GM12878 (cell line): Measurements from ENCODE around the gene DDX54.

Experiments
- CREM ChIP-seq: IDR thresholded peaks from 2 replicates; pipeline ENCODE4 v1.6.1; 2014; ENCODE audit warnings: antibody characterized with exemption, low read depth
- EP300 ChIP-seq, 2 experiments: fragments of 150-350 bp in 1 of 2; IDR thresholded peaks; 2 replicates each; pipeline ENCODE4 v1.6.1; 2011 to 2012; ENCODE audit warnings: low read depth in 2 of 2, low read length in 2 of 2, borderline replicate concordance in 1 of 2, improper control_type of control experiment in 1 of 2, inconsistent platforms in 1 of 2; ENCODE audit not compliant: control insufficient read depth in 1 of 2
- FOXK2 ChIP-seq: fragments of 450-650 bp; IDR thresholded peaks from 2 replicates; pipeline ENCODE4 v1.6.1; 2017; ENCODE audit warnings: mild to moderate bottlenecking, moderate library complexity
- PAX8 ChIP-seq: fragments of 450-650 bp; IDR thresholded peaks from 2 replicates; pipeline ENCODE4 v1.6.1; 2017; ENCODE audit warnings: mild to moderate bottlenecking, moderate library complexity
- POLR2AphosphoS5 ChIP-seq: IDR thresholded peaks from 2 replicates; pipeline ENCODE4 v1.6.1; 2011; ENCODE audit warnings: mild to moderate bottlenecking, low read length, inconsistent platforms
- SPI1 ChIP-seq: IDR thresholded peaks from 2 replicates; pipeline ENCODE4 v1.6.1; 2011; ENCODE audit warnings: low read depth, mild to moderate bottlenecking, low read length, moderate library complexity, borderline replicate concordance; ENCODE audit not compliant: insufficient read depth
- SREBF2 ChIP-seq: IDR thresholded peaks from 2 replicates; pipeline ENCODE4 v1.6.1; 2012; ENCODE audit warnings: mild to moderate bottlenecking, low read length
- SUZ12 ChIP-seq: fragments of 200-600 bp; sonication (generic); IDR thresholded peaks from one replicate; pipeline ENCODE4 v1.6.1; 2018; ENCODE audit warnings: antibody characterized with exemption, mild to moderate bottlenecking; ENCODE audit not compliant: unreplicated experiment
- ZNF207 ChIP-seq: fragments of 450-650 bp; IDR thresholded peaks from 2 replicates; pipeline ENCODE4 v1.6.1; 2014; ENCODE audit warnings: antibody characterized with exemption, mild to moderate bottlenecking, borderline replicate concordance
- ZNF24 ChIP-seq: fragments of 450-650 bp; IDR thresholded peaks from 2 replicates; pipeline ENCODE4 v1.6.1; 2017; ENCODE audit warnings: antibody characterized with exemption, mild to moderate bottlenecking
- ZNF274 ChIP-seq: IDR thresholded peaks from one replicate; pipeline ENCODE4 v1.8.0; 2011; ENCODE audit not compliant: insufficient read length, insufficient read depth
- TF ChIP-seq, protein P1 (sequence below): fragments of 450-650 bp; IDR thresholded peaks from 2 replicates; pipeline ENCODE4 v1.6.1; 2016; ENCODE audit warnings: mild to moderate bottlenecking
- TF ChIP-seq, protein P2 (sequence below), 3 experiments: IDR thresholded peaks in 2 of 3; conservative IDR thresholded peaks in 1 of 3; 2 replicates each; pipeline ENCODE4 v1.5.1; 2011; ENCODE audit warnings: low read depth in 3 of 3, low read length in 3 of 3, mild to moderate bottlenecking in 3 of 3, control low read depth in 2 of 3, moderate library complexity in 2 of 3, inconsistent platforms in 1 of 3, mixed read lengths in 1 of 3; ENCODE audit not compliant: control insufficient read depth in 2 of 3, insufficient read depth in 1 of 3; ENCODE audit errors: extremely low read depth in 1 of 3
- TF ChIP-seq, protein P3 (sequence below): IDR thresholded peaks from 2 replicates; pipeline ENCODE4 v1.6.1; 2012; ENCODE audit warnings: mild to moderate bottlenecking, low read depth, low read length

- TF ChIP-seq SUZ12 (no peak), SPI1 (no peak), ZNF207 (no peak), ZNF24 (no peak), ZNF274 (no peak), FOXK2 (no peak), SREBF2 (no peak), EP300 (IDR thresholded peaks at IDR 0.05; ENCODE audit: borderline replicate concordance in 1 of 2, control insufficient read depth in 1 of 2, low read depth in 2 of 2, low read length in 2 of 2) (no peak), PAX8 (no peak), CREM (no peak), POLR2AphosphoS5 (no peak)
- TF ChIP-seq, protein P1, sequence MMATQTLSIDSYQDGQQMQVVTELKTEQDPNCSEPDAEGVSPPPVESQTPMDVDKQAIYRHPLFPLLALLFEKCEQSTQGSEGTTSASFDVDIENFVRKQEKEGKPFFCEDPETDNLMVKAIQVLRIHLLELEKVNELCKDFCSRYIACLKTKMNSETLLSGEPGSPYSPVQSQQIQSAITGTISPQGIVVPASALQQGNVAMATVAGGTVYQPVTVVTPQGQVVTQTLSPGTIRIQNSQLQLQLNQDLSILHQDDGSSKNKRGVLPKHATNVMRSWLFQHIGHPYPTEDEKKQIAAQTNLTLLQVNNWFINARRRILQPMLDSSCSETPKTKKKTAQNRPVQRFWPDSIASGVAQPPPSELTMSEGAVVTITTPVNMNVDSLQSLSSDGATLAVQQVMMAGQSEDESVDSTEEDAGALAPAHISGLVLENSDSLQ: no peak
- TF ChIP-seq, protein P2, sequence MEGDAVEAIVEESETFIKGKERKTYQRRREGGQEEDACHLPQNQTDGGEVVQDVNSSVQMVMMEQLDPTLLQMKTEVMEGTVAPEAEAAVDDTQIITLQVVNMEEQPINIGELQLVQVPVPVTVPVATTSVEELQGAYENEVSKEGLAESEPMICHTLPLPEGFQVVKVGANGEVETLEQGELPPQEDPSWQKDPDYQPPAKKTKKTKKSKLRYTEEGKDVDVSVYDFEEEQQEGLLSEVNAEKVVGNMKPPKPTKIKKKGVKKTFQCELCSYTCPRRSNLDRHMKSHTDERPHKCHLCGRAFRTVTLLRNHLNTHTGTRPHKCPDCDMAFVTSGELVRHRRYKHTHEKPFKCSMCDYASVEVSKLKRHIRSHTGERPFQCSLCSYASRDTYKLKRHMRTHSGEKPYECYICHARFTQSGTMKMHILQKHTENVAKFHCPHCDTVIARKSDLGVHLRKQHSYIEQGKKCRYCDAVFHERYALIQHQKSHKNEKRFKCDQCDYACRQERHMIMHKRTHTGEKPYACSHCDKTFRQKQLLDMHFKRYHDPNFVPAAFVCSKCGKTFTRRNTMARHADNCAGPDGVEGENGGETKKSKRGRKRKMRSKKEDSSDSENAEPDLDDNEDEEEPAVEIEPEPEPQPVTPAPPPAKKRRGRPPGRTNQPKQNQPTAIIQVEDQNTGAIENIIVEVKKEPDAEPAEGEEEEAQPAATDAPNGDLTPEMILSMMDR (IDR thresholded peaks at IDR 0.05 in 2 of 3, conservative IDR thresholded peaks at IDR 0.05 in 1 of 3; ENCODE audit: control insufficient read depth in 2 of 3, extremely low read depth in 1 of 3, insufficient read depth in 1 of 3, low read depth in 3 of 3, low read length in 3 of 3): no peak
- TF ChIP-seq, protein P3, sequence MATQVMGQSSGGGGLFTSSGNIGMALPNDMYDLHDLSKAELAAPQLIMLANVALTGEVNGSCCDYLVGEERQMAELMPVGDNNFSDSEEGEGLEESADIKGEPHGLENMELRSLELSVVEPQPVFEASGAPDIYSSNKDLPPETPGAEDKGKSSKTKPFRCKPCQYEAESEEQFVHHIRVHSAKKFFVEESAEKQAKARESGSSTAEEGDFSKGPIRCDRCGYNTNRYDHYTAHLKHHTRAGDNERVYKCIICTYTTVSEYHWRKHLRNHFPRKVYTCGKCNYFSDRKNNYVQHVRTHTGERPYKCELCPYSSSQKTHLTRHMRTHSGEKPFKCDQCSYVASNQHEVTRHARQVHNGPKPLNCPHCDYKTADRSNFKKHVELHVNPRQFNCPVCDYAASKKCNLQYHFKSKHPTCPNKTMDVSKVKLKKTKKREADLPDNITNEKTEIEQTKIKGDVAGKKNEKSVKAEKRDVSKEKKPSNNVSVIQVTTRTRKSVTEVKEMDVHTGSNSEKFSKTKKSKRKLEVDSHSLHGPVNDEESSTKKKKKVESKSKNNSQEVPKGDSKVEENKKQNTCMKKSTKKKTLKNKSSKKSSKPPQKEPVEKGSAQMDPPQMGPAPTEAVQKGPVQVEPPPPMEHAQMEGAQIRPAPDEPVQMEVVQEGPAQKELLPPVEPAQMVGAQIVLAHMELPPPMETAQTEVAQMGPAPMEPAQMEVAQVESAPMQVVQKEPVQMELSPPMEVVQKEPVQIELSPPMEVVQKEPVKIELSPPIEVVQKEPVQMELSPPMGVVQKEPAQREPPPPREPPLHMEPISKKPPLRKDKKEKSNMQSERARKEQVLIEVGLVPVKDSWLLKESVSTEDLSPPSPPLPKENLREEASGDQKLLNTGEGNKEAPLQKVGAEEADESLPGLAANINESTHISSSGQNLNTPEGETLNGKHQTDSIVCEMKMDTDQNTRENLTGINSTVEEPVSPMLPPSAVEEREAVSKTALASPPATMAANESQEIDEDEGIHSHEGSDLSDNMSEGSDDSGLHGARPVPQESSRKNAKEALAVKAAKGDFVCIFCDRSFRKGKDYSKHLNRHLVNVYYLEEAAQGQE: no peak
Observed at GRCh38 chr12:113228394-113229028, 43.2 kb upstream of the DDX54 start.
